HG02885 (cell line): ENCODE results near the gene LDLRAD2.
"Not testable (repeated sequence)": the region's sequence is repeated elsewhere in the genome, so short reads cannot be mapped to it uniquely, and the experiment has no call there.

Experiments used
- ATAC-seq: cut with Tn5 transposase; IDR thresholded peaks from one replicate; pipeline ENCODE4 v1.9.1; 2021; ENCODE audit warnings: mild to moderate bottlenecking; ENCODE audit not compliant: unreplicated experiment, poor library complexity

LDLRAD2 gene

DNA sequence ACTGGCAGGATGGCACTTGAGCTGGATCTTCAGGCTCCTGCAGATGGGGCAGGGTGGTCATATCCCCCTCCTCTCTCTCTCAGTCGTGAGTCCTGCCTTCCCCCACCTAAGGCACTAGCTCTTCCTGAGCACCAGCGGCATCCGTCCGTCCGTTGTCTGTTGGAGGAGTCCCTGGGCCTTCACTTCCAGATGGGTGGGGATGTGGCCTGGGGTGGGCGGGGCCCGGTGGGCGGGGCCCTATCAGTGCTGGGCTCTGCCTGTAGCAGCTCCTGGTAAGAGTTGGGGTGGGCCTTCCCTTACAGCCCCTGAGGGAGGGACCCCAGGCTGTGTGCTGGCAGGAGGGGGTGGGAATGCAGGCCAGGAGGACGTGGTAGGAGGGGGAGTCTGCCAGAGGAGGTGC is 10.3 kb downstream of the LDLRAD2 start:
- ATAC-seq, result no peak

DNA sequence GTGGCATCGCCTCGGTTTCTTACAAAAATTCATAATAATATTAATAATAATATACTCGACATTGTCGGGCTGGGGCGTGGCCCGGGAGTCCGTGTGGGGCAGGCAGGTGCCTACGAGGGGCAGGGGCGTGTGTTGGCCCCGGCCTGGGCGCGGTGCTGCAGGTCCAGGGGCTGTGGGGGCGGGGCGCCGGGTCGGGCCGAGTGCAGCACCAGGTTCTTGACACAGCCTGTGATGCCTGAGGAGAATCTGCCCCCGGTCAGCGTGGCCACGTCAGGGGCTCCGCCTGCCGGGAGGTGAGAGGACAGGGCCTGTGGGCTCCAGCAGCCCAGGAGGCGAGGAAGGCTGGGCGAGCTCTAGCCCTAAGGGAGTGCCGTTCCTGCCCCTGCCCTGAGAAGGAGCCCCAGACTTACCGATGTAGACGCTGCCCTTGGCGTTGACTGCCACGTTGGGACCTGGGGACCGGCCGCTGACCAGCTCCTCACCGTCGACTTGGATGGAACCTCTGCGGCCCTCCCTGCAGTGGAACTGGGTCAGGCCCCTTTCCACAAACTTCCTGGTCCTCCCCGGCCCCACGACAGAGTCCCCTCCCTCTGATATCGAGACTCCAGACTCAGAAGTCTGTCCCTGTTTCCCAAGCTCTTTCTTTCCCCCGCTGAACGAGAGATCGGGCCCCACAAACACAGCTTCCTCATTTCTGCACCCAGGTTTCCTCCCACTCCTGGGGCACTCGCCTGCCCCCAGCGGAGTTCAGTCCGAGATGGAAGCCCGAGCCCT is 11.3 kb downstream of the LDLRAD2 start:
- no peak for ATAC-seq

DNA sequence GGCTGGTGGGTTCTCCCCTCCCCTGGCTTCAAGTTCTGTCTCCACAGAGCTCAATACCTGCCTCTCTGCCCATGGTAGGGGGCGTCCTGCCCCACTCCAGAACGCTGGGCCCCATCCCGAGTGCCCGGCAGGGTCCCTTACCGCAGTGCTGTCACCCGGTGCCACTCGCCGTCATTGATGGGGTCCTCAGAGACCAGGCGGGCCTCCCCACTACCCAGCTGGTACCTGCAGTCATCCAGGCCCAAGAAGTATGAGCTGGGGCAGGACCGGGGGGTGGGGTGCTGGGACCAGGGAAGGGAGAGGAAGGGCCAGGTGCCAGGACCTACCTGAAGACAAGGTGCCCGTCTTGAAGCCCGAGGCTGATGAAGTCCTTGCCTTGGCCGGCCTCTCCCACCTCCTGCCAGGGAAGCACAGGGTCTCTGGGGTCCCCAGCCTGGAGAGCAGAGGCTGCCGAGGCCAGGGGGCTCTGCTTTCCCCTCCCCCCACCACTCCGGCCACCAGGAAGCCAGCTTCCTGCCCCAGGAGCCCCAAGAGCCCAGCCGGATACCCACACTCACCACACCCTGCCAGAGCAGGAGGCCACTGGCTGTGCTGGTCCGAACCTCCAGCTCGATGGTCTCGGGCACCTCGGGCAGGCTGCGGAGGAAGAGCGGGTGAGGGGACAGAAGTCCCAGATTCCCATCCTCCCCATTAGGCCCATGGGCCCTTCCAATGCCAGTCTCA is 12.1 kb downstream of the LDLRAD2 start:
- no peak for ATAC-seq

DNA sequence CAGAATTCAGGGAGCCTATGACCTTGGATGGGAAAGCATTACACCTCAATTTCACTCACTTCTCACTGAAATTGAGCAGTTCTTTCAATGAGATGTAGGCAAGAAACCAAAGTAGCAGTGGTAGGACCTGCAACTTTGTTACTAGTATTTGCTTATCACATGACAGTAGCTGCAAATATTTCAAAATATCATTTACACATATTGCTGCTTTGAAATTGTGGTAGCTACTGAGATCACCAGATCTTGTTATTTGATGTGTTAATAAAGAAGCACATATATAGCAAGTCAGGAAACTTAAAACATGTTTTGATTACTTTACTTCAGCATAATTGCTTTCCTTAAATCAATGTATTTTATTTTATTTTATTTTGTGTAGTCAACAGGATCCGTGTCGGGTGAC is 12.9 kb downstream of the LDLRAD2 start:
- ATAC-seq, result no peak

DNA sequence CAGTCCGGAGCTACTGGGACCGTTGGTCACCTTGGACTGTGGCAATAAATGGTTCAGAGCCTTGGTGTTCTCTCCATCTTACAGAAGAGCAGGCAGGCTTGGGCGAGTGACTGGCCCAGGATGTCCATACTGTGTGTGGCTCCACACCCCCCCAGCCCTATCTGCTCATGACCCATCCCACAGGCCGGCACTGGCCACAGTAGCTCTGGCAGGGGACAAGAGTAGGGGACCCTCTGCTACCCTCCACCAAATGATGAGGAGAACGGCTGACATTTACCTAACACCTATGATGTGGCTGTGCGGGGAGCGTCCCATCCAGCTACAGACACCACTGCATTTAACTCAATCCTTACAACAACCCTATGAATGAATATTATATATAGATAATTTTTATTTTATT is 13.3 kb downstream of the LDLRAD2 start:
- ATAC-seq, result no peak

DNA sequence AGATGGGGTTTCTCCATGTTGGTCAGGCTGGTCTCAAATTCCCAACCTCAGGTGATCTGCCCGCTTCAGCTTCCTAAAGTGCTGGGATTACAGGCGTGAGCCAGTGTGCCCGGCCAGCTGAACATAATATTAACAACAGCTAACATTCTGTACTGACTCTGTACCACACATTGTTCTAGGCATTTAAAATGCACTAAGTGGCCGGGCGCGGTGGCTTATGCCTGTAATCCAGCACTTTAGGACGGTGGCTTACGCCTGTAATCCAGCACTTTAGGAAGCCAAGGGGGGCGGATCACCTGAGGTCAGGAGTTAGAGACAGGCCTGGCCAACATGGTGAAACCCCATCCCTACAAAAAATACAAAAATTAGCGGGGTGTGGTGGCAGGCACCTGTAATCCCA is 14.6 kb downstream of the LDLRAD2 start:
- ATAC-seq, result not testable (repeated sequence)

DNA sequence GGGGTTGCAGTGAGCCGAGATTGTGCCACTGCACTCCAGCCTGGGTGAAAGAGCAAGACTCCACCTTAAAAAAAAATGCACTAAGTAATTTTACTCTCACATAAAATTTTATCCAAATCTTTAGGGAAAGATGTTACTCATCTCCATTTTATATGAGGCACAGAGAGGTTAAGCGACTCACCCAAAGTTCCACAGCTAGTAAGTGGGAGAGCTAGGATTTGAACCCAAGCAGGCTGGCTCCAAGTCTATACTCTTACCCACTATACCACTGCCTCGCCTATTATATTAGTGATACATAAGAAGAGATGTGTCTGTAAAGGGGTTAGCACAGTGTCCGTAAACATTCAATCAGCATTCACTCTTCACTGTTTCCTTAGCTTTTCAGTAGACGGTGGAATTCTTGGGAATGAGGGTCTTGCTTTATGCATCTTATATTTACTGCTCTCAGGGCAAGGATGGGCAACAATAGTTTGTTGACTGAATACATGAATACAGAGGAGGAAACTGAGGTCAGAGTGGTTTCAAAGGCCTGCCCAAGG is 15.1 kb downstream of the LDLRAD2 start:
- no peak for ATAC-seq

DNA sequence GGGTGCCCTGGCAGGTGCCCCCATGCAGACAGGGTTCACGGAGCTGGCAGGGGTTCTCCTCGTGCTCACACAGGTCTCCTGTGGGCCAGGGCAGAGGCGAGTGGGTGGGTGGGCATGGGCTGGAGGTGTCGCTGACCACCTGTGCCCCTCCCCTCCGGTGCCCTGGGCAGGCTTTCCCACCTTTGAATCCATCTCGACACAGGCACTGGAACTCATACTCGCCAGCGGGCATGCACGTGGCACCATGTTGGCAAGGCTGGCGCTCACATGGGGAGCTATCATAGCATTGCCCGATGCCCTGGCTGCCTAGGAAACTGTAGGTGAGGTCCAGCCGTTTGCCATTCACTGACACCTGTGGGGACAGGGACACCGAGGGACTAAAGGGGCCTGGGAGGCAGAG is 16.0 kb downstream of the LDLRAD2 start:
- no peak for ATAC-seq

DNA sequence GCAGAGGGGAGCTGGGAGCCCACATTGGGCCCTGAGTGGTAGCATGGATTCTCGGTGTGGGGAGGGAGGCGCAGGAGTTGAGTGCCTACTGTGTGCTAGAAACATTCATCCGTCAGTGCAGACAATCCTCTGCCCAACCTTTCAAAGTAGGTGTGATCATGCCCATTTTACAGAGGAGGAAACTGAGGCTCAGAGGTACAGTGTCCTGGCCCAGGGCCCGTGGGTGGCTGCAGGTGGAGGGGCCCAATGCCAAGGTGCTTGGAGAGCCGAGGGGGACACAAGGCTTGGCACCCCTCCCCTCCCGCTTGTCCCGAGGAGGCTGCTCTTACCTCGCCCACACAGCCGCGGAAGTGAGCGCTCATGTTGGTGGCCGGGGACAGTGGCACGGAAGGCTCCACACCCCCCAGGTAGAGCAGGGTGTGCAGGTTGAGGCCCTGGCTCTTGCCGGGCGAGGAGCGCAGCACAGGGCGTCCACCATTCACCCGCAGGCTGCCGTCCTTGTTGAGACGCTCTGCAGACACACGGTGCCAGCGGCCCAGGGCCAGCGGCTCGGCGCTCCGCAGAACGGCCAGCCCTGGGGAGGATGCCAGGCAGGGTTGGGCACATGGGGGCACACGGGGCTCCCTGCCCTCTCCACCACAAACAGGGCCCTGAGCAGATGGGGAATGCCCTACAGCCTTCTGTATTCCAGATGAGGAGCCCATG is 16.6 kb downstream of the LDLRAD2 start:
- no peak for ATAC-seq

DNA sequence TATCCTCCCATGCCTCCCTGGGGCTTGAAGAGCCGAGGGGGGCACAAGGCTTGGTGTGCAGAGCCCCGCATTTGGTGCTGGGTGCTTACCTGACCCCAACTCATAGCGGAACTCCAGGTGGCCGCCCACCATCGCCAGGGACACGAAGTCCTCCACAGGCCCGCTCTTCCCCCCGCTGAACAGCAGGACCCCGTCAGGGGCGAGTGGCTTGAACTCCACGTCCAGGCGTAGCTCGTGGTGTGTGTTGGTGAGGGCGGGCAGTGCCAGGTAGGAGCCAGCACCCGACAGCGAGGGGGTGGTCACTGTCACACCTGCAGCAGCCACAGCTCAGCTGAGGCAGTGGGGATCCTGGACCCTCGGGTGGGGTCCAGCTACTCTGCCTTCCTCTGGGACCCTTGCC is 17.2 kb downstream of the LDLRAD2 start:
- no peak for ATAC-seq

DNA sequence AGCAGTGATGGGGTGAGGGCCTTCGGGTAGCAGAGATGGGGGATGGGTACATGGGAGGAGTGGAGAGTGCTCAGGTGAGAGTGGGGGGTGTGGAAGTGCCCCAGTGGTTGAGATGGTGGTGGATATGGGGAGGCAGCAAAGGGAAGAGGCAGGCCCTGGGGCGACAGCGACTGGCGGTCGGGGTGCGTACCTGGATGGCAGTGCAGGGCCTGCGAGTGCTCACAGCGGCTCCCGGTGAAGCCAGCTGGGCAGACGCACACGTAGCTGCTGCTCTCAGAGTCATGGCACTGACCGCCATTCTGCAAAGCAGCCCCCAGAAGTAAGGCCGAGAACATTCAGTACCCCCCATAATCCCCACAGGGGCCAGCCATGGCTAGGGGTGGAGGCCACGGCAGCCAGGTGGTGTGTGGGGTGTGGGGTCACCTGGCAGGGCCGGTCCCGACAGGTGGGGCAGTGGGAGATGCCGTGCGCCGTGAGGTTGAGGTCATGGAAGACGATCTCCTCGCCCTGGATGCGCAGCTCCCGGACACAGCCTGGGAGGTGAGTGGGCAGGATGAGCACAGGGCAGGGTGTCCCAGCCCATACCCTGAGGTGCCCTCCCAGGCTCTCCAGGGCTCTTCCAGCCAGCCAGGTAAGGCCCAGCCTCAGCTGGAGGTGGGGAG is 18.9 kb downstream of the LDLRAD2 start:
- no peak for ATAC-seq

DNA sequence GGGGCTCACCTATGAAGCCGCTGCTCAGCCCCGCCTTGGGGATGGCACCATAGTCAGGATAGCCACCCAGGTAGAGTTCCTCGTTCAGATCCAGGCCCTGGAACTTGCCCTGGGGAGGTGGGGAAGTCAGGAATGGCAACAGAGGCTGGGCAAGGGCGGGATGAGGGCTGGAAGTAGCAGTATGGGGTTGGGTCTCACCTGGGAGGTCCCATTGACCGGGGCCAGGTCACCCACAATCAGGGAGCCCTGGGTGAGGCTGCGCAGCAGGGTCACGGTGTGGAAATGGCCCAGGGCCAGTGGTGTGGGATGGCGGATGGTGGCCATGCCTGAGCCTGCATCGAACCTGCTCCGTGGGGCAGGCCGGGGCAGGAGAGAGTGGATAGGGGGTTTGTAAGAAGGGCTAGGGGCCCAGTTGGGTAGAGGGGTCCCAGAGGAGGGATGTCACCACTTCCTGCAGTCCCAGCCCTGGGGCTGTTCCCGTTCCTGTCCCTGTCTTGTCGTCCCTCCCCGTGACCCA is 19.4 kb downstream of the LDLRAD2 start:
- no peak for ATAC-seq

DNA sequence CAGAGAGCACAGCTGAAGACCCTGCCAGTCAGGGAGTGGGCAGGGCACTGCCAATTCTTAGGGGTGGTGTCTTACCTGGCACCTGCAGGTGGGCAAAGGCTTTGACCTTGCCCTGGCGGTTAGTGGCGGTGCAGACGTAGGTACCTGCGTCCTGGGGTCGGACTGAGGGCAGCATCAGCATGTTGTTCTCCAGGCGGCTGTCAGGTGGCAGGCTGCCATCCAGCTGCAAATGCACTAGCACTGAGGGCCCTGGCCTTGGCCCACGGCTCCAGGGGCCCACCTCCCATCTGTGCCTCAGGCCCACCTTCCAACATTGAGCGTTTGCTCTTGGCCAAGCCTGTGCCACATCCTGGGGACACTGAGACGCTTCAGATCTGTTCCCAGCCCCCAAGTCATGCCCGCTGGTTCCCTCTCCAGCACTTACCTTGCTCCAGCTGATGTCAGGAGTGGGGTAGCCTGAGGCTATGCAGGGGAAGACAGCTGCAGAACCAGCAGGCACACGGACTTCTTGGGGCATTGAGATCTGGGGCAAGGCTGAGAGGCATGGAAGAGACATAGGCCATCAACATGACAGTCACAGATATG is 21.4 kb downstream of the LDLRAD2 start:
- no peak for ATAC-seq

DNA sequence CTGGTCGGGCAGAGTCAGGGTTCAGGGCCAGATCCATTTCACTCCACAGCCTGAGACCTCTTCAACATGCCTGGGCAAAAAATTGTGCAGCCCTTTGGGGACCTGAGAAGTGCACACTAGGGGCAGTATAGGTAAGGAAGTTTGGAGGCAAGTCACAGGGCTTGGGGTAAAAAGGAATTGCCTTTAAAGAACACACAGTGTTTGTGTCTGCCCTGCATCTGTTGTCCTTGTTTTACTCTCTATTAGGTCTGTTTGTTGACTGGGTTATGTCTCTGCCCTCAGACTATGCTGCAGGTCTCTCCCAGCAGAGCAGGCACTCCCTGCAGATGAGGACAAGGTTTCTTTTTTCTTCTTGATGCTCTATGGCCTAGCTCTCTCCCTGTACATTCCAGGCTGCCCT is 22.0 kb downstream of the LDLRAD2 start:
- ATAC-seq, result no peak

DNA sequence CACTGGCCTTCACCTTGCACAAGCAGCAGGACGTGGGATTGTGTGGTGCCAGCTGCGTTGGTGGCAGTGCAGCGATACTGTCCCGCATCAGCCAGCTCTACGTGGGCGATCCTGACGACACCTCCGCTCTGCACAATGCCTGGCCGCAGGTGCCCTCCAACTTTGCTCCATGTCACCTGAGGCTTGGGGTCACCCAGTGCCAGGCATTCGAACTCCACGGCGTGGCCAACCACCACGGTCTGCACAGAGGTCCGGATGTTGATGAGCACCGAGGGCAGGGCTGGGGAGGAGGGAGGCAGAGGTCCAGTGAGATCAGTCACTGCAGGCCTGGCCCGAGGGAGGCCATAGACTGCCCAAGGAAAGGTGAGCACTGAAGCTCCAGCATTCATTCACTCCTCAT is 22.6 kb downstream of the LDLRAD2 start:
- no peak for ATAC-seq

DNA sequence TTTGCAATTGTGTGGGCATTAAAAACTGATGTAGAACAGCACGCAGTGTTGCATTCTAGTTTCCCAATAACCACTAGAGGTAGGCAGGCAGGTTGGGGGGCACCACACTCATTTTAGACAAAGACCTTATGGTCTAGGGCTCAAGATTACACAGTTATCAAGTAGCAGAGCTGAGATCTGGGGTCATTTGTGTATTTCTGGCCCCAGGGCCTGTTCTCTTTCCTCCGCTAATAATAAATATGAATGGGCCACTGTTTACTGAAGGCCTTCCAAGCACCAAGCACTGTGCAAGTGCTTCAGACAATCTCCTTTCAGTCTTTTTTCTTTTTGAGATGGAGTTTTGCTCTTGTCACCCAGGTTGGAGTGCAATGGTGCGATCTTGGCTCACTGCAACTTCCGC is 23.9 kb downstream of the LDLRAD2 start:
- no peak for ATAC-seq

DNA sequence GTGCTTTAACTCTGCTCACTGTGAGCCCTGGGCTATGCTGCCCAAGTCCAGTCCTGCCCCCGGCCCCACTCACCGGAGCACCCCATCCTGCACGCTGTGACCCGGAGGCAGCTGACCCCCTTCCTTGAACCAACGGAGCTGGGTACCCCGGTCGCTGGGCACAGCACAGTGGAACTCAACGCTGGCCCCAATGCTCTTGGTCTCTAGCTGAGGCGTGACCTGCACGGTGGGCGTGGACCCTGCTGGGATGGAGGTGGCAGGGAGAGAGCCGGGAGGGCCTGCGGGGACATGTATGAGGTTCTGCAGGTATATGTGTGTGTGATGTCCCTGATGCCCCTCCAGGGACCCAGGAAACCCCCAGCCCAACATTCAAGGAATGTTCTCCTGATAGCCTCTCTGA is 24.7 kb downstream of the LDLRAD2 start:
- no peak for ATAC-seq

DNA sequence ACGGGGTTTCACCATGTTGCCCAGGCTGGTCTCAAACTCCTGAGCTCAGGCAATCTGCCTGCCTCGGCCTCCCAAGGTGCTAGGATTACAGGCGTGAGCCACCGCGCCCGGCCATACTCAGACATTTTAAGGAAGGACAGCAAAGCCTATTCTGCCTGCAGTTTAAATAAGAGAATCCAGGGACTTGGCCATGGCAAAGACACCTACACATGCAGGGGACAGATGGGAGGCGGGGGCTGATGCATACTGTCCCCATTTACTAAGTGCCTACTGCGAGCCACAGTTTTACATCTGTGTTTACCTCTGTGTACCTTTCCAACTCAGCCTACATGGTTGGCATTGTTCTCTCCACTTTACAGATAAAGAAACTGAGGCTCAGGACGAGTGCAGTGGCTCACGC is 25.4 kb downstream of the LDLRAD2 start:
- ATAC-seq, result no peak

DNA sequence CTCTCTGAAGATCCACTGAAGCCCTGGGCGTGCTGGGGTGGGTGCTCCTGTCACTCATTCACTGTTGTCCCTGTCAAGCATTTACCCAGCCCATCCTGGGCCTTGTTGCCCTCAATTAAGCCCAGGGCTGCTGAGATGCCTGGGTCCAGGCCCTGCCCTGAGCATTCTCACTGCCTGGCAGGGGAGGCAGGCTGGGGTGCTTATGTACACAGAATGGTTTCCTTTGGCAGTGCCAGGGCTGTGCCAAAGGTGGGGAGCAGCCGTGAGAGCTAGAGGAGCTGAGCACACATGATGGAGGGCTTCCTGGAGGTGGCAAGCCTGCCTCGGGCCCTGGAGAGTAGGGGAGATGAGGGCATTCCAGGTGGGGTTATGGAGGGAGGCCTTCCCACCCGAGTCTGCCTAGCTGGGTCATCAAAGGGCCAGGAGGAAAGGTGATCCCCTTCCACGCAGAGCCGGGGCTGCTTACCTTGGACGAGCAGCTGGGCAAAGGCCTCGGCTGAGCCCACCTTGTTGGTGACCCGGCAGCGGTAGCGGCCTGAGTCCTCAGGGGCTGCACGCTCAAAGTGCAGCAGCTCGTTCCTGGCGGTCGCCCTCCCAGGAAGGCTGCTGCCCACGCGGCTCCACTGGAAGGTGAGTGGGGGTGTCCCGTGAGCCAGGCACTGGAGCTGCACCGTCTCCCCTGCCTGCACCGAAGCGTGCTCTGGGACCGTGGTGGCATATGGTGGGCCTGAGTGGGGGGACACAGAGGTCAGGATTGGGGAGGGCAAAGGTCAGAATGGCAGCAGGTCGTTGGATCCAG is 26.5 kb downstream of the LDLRAD2 start:
- ATAC-seq, result no peak
